ENCODE data around the gene CACNA1C.

CACNA1C gene

DNA sequence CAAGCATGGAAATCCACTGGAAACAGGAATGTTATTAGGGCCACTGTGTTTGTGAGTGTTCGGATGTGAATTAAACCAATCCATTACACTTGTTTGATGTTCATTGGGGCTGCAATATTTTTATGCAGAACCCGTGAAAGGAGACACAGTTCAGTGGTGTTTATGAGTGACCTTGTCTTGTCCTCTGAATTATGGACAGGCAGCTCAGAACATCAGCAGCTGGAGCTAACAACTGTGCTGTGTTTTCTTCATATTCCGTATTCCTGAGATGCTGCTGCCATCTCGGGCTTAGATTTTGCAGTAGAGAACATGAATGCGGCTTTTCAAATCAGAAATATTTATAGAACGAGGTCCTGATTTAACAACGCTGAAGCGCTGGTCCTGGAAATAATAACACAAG lies 20.3 kb upstream of the CACNA1C start:
- intact Hi-C loops (cut with DNase I), result loop anchor here (10.0 kb wide), 2 partner anchors 88 to 238 kb away; no protein-coding TSS in a partner anchor
- peak in 2 of 42 donors; percentile 29 to 33 for DNase-seq

DNA sequence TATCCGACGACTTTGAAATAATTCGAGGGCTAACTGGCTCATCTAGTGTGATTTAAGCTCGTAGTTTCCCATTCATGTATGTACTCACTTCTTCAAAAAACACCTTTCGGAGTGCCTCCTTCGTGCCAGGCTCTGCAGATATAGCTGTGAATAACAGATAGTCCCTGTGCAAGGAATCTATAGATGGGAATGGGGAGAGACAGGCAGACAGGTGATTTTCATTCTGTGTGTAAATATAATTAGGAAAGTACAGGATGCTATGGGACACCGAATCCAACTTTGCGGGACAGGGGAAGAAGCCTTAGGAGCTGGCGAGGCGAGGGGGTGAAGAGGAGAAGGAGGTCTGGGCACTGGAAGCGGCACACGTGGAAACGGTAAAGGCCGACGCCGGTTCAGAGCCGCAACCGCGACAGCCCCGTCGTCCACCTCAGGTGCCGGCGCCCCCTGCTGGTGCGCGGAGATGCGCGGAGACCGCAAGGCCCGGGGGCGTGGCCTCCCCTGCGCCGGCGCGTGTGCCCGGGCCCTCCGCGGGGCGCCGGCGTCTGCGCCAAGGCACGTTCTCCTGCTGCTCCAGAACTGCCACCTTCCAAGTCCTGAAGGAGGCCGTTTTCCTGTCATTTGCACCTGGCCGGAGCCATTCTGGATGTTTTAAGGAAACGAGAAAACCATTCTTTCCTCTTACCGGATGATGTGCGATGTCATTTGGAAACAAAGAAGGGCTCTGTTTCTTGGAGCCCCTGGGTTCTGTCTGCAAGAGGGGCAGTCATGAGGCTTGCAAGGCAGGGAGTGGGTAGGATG lies 18.0 kb upstream of the CACNA1C start:
- intact Hi-C loops (cut with DNase I), result loop anchor here (10.0 kb wide), 2 partner anchors 90 to 240 kb away; no protein-coding TSS in a partner anchor
- peak; percentile 69 to 97 (median 92) for DNase-seq

DNA sequence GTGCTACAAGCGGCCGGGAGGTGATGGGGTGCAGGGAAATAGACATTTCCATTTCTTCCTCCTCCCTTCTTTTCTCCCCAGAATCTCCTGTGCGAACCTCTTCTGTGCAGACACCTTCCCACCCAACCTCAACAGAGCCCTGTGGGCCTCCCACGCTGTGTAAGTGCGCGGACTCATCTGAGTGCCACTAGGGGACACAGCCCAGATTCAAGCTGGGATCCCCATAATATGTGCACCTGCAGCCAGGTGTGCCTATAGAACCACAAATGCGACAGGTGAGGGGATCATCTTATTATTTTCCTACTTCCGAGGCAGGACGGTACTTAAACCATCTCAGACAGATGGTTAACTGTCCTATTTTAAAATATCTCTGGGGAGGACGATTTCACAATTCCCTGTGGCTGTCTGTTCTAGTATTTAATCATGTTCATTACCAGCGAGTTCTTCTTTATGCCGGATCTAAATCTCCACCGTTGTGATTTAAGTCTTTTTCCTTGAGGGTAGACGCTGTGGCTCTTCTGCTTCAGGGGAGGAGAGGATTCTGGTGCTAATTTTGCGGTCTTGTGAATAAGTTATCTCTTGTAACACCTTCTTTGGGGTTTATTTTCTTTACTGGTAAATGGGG lies 17.2 kb upstream of the CACNA1C start:
- intact Hi-C loops (cut with DNase I), result loop anchor here (10.0 kb wide), 2 partner anchors 91 to 241 kb away; no protein-coding TSS in a partner anchor
- DNase-seq, result peak in 7 of 42 donors; percentile 3 to 55 (median 25)

DNA sequence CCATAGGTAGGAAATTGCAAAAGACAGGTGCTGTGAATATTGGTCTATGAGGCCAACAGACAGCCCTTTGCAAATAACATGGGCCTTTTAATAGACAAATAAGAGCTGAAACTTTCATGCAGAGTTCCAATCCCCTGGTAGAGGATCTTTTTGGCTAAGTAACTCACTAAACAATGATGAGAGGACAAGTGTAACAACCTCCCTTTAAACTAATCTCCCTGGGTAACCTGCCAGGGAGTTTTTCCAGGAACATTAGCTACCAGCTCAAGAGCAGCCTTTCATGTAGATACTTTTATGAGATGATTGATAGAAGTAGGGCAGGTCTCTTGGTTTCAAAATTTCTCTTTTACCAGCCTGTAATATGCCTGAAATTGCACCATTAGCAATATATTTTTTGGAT lies 13.8 kb upstream of the CACNA1C start:
- peak in 1 of 42 donors; percentile 44 for DNase-seq
- intact Hi-C loops (cut with DNase I), result loop anchor here (10.0 kb wide), 2 partner anchors 94 to 244 kb away; no protein-coding TSS in a partner anchor

DNA sequence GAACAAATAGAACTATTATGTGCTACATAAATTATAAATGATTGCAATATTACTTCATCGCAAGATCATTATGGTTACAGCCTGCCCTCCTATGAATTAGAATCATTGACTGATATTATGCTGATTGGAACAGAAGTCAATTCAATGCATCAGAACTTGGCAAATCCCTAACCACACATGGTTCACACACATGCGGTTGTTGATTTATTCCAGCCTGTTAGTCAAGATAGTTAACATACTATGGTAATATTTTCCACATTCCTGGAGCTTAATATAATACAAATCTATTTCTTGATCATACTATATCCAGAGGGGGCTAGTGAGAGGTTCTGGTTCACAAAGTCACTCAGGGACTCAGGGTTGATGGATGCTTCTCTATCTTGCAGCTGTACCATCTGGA lies 9.7 kb upstream of the CACNA1C start:
- intact Hi-C loops (cut with DNase I), result no loop called here
- DNase-seq, result no peak

DNA sequence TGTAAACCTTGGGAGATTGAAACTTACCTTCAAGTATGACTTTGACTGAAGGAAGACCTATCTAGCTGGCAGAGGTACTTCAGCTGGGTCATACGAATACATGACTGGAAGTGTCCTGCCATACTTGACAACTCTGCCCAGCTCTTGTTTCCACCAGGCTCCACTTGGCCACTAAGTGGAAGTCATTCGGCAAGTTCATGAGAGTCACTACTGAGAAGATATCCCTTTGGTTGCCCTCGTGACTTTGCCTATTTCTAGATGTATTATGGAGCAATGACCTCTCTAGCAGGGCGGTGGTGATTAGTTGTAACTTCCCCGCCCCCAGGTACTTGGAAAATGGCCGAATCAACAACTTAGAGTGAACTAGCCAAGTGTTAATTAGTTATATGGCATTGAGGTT lies 8.6 kb upstream of the CACNA1C start:
- no peak for DNase-seq
- intact Hi-C loops (cut with DNase I), result no loop called here

DNA sequence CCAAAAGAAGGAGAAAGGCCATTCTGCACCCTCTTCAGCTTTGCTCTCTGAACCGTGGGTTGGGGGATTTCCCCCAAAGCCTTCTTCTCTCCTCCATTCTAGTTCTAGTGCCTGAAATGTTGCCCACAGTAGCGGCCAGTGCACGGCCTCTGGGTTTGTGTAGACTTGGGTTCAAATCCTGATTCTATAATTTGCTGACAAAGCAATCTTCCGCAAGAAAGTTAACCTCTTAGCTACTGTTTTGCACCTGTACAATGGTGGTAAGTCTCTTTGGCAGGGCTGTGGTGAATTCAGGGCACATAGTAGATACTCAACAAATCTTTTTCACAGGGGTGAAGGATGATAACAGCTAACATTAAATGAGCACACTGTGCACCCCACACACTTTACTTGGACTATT lies 5.8 kb upstream of the CACNA1C start:
- intact Hi-C loops (cut with DNase I), result no loop called here
- DNase-seq, result no peak

DNA sequence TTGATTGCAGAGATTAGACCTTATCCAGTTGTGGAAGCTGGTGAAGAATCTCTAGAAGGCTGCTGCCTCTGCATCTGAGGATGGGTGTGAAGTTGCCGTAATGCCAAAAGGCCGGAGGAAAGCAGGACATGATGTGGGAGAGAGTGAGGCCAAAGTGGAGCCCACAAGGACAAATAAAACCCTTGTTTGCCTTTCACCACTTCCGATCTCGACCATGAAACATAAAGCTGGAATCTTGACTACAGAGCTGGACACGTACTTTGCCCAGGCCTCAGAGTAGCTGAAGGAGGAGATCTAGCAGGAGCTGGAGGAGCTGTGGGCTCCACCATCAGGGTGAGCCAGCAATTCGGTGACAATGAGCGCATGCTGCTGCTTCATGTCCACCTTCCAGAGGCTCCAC lies 5.0 kb upstream of the CACNA1C start:
- intact Hi-C loops (cut with DNase I), result no loop called here
- DNase-seq, result no peak

DNA sequence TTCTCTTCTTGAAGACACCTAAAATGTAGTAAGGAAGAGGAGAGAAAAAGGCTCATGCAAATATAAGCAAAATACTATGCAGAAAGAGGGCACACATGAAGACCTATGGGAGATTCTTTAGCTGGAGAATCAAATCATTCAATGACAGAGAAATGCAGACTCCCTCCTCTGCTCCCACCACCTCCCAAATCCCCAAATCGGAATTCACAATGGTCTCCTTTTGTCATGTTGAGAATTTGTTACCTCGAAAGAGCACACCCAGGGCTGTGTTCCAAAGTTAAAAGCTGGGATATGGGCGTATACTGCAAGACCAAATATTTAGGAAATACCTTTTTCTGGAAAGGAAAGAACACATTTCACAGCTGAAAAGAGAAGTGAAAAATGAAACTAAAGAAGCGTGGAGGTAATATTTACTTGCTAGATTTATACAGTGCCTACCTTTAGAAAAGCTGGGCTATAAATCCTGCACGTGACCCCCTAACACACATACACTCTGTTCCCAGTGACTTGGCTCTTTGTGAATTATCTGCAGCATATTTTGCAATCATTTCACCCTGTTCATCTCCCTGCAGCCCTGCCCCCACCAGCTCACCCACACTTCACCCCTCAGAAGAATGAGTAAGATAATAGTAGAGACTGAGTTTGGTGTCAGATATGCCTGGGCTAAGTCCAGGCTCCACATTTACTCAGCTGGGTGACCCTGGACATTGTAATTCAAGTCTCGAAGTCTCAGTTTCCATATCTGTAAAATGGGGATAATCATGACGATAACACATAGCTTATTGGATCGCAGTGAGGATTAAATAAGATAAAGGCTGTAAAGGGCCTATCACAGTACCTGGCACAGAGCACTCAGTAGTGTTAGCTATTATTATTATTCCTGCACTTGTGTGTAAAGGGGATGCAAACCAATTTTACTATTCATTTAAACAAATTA lies 2.9 kb upstream of the CACNA1C start:
- DNase-seq, result no peak
- intact Hi-C loops (cut with DNase I), result loop anchor here (10.0 kb wide), 1 partner anchor 235 kb away; no protein-coding TSS in a partner anchor

DNA sequence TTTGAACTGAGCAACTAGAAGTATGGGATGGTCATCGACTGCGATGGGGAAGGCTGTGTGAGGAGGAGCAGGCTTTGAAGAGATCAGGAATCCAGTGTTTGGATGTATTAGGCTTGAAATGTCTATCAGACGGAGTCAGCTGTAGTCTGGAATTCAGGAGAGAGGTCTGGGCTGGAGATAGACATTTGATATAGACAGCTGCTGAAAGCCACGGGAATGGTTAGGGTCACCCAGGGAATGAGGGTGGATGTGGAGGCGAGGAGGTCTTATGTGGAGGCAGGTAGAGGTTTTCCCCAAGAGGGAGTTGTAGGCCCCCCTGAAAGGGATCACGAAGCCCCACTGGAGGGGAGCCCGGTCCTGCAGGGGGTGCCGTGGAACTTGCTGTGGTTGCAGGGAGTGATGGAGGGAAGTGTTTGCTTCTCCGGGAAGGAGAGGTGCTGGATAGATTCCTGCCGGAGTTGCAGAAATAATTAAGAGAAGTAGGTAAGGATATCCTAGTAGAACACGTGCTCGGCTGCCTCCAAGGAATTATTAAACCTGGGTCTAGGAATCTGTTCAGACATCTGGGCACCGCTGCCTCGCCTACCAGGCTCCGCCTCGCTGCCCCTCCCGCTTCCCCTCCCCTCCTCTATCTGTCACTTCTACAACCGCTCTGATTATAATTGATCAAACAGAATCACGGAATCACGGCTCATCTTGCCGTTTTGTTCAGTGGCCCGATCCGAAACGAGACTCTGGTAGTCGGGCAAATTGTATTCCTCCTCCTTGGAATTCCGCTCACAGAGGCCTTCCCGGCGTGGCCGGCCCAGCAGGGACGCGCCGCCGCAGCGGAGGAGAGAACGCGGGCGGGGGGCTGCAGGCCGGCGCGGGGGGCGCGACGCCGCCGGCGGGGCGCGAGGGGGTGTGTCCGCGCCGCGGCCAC lies 826 bp upstream of the CACNA1C start:
- DNase-seq, result peak in 17 of 42 donors; percentile 8 to 67 (median 31)
- intact Hi-C loops (cut with DNase I), result loop anchor here (10.0 kb wide), 1 partner anchor 233 kb away; no protein-coding TSS in a partner anchor

DNA sequence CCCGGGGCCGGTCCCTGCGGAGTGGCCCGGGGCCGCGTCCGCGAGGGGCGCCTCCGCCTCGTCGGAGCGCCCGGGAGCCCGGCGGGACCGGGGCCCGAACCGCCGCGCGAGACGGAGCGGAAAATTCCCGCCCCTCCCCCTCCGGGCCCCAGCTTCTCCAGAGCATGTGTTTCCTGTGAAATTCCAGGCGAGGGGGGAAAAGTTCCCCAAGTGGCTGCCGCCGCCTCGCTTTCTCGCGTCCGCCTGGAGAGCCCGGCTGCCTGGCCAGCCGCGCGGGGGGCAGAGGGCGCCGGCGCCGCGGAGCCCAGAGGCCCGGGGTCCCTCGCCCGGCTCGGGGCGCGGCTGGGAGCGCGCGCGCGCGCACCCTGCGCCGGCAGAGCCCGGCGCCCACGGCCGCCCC lies 904 bp downstream of the CACNA1C start:
- intact Hi-C loops (cut with DNase I), result loop anchor here (10.0 kb wide), 1 partner anchor 231 kb away; no protein-coding TSS in a partner anchor
- peak in 23 of 42 donors; percentile 23 to 69 (median 43) for DNase-seq

DNA sequence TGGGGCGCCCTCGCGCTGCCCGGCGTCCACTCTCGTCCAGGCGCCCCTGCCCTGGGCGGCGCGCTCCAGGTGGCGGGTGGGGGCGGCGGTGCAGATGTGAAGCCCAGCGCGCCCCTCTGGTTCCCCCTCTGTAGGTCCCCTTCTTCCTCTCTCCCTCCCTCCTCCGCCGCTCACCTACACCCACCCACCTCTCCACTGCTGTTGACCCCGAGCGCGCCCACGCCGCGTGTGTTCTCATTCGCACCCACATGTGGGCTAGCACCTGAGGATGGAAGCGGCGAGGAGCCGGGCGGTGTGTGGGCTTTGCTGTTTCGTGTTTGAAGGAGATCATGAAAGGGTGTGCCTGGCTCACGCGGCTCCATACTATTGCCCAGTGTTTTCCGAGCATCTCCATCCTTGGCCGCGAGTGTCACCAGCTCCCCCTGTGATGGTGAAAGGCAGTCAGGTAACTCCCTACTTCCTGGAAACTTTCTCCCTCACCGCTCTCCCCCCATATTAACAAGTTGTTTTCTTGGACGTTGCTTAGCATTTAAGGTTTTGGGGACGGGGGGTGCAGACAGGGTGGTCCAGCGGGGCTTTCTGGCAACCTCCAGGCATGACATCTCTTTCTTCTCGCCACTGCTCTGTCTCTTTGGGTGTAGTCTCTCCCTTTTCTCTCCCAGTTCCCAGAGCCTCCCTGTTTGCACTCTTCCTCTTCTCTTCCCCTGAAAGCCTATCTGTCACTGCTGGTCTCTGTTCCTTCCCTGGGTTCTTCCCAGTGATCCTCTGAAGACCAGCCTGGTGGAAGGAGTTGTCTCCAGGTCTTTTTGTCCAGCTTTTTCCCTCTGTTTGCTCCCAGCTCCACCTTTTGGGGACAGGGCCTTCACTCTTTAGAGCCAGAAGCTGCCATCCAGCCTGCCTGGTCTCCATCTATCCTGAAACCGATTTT lies 1.6 kb downstream of the CACNA1C start:
- intact Hi-C loops (cut with DNase I), result loop anchor here (10.0 kb wide), 1 partner anchor 230 kb away; no protein-coding TSS in a partner anchor
- DNase-seq, result peak in 14 of 42 donors; percentile 19 to 53 (median 31)

DNA sequence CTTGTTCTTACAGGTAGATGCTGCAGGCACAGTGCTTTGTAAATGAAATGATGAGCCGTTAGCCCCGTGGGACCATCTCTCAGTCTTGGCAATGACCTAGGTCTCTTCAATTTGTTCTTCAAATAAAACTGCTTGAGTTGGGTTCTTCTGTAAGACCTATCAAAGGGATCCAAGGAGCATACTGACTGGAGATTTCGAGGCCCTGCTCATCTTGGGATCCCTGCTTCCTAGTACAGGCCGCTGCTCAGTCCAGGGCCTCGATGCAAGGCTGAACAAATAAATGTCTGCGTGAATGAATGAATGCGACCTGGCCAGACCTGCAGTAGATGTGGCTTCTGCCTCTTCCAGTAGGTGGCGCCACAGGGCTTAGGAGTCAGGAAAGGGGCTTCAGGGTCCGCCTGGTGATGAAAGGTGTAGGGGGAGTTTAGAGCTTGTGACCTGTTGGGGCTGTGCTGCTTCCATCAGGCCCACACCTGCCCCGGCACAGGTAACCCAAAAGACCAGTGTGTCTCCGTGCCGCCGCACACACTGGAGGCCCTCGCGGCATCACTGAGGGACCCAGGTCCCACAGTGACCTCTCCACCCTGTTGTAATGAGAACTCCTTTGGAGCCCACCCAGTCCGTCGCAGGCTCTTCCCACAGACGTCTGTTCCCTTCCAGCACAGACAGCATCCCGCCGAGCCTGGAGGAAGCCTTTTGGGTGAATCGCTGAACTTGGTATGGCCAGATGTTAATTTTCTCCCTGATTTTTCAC lies 4.4 kb downstream of the CACNA1C start:
- DNase-seq, result peak; percentile 33 to 85 (median 68)
- intact Hi-C loops (cut with DNase I), result loop anchor here (10.0 kb wide), 1 partner anchor 228 kb away; no protein-coding TSS in a partner anchor

DNA sequence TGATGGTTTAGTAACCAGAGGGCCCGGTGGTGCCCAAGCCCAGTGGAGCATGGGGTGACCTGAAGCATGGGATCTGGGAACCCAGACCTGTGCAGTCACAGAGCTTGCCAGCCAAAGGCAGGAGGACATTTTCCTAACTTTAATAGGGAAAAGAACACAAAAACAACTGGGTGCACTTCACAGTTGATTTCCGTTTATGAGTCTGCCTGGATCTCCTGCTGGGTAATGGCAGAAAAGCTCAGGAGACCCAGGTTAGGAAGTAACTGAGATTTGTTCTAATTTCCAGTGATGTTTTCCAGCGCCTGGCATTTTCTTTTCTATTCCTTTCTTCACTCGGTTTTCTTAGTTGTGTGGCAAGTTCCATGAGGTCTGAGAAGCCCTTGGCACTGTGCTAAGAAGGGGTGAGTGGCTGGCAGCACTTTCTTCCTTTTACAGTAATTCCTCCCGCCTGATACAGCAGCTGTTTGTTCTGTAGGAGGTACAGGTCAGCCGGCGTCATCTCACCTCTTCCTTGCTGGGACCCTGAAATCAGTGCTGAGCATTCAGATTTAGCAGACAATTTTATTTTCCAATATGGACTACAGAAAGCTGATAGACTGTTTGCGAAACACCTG lies 5.1 kb downstream of the CACNA1C start:
- intact Hi-C loops (cut with DNase I), result loop anchor here (10.0 kb wide), 1 partner anchor 227 kb away; no protein-coding TSS in a partner anchor
- DNase-seq, result no peak

DNA sequence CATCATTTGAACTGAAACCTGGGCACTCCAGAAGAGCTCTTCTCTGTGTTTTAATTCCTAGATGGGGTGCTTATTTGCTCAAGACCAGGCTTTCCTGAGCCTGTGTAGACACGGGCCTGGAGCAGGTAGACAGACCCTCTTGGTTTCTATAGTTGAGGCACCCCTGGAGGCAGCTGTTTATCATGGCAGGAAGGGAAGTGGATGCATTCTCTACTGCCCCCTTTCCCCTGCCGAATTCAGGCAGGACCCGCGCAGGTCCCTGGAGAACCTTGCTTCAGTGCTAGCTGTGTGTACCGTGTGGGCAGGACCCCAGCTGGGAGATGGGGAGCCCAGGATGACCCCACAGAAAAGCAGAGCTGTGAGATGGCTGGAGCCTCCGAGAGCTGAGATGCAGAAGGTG lies 6.0 kb downstream of the CACNA1C start:
- intact Hi-C loops (cut with DNase I), result loop anchor here (10.0 kb wide), 1 partner anchor 226 kb away; no protein-coding TSS in a partner anchor
- no peak for DNase-seq

All from head of caudate nucleus (tissue), 42 donors.